Ascending aorta (tissue), 2 donors: ENCODE results near the gene LRRD1. TPM values are rescaled to one million over a fixed set of nuclear protein-coding genes. Genes with fewer than 3 reads are reported as not detected.
A peak's percentile ranks its signal among the peaks of the same experiment; 100 is the strongest.

Source experiments
- DNase-seq, 2 donors: peaks; one replicate each; pipeline ENCODE4 v3.0.0-alpha.2; 2019; ENCODE audit warnings: low spot score in 2 of 2
- H3K27ac ChIP-seq, 2 donors: fragments of 200-600 bp; sonication (generic); one replicate each; pipeline ENCODE4 v1.5.1; 2016 to 2017; ENCODE audit warnings: mild to moderate bottlenecking in 1 of 2
- H3K27me3 ChIP-seq: fragments of 200-600 bp; sonication (generic); one replicate; pipeline ENCODE4 v1.5.1; 2017
- H3K36me3 ChIP-seq, 2 donors: fragments of 200-600 bp; sonication (generic); one replicate each; pipeline ENCODE4 v1.5.1; 2016
- H3K4me1 ChIP-seq, 2 donors: fragments of 200-600 bp; sonication (generic); one replicate each; pipeline ENCODE4 v1.5.1; 2016 to 2017; ENCODE audit warnings: mild to moderate bottlenecking in 1 of 2
- H3K4me3 ChIP-seq, 2 donors: fragments of 200-600 bp; sonication (generic); one replicate each; pipeline ENCODE4 v1.5.1; 2016 to 2017; ENCODE audit warnings: mild to moderate bottlenecking in 1 of 2
- H3K9me3 ChIP-seq, 2 donors: fragments of 200-600 bp; sonication (generic); one replicate each; pipeline ENCODE4 v1.5.1; 2016
- CTCF ChIP-seq, 3 experiments: fragments of 200-600 bp in 2 of 3; fragments of 450-650 bp in 1 of 3; sonication (generic) in 2 of 3; IDR thresholded peaks; one replicate each; pipeline ENCODE4 v1.5.1; 2016 to 2019; ENCODE audit warnings: antibody characterized with exemption in 3 of 3, mild to moderate bottlenecking in 1 of 3, moderate library complexity in 1 of 3
- intact Hi-C: fragments of 100-400 bp; cut with DNase I; formaldehyde crosslinking; loops from one replicate; pipeline ENCODE4 v1.15.1; 2023
- total RNA-seq: library from RNA; depleted of rRNA; stranded (reverse); fragments of >200 nt; gene quantifications from one replicate; pipeline ENCODE4 v1.1.0, GENCODE V29; 2016

The LRRD1 gene
- total RNA-seq, result not detected

- no peaks in the 10 kb centered on the region for H3K36me3 ChIP-seq
- peaks cover 0 to 4% of the 10 kb centered on the region in 2 donors for H3K4me1 ChIP-seq
- no peaks in the 10 kb centered on the region for H3K27me3 ChIP-seq
- peak within 1 kb of the TSS; percentile 72 to 73 for H3K27ac ChIP-seq
- TF ChIP-seq CTCF (IDR thresholded peaks at IDR 0.05), result peak; percentile 80 to 98 (median 96)
- H3K9me3 ChIP-seq, result peaks cover 0 to 9% of the 10 kb centered on the region in 2 donors
- peak within 1 kb of the TSS; percentile 55 to 68 for H3K4me3 ChIP-seq
- intact Hi-C loops, result loop anchor here (2.0 kb wide), 2 partner anchors 44 to 268 kb away; partner anchors contain the start of genes CYP51A1 and GATAD1
- DNase-seq, result peak; percentile 46 to 92
Observed at GRCh38 chr7:92178928-92179924, at the start of gene LRRD1. Gene LRRD1 (minus strand): TSS chr7:92179142. CDS start chr7:92165202, 13,940 bp downstream.

DNA sequence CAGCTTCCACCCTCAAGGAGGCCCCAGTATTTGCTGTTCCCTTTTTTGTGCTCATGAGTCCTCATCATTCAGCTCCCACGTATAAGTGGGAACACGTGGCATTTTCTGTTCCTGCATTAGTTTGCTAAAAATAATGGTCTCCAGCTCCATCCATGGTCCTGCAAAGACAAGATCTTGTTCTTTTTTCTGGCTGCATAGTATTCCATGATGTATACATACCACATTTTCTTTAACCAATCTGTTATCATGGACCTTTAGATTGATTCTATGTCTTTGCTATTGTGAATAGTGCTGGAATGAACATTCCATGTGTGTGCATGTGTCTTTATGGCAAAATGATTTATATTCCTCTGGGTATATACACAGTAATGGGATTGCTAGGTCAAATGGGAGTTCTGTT is 49.8 kb upstream of the LRRD1 start:
- intact Hi-C loops, result no loop called here
- Histone ChIP-seq H3K27me3 (no peaks in the 10 kb centered on the region), H3K27ac (no peak overlapping the region), H3K9me3 (no peaks in the 10 kb centered on the region), H3K4me1 (no peaks in the 10 kb centered on the region), H3K36me3 (peaks cover 43 to 71% of the 10 kb centered on the region in 2 donors), H3K4me3 (no peak overlapping the region)
- no peak for DNase-seq
- TF ChIP-seq CTCF (IDR thresholded peaks at IDR 0.05), result no peak

GRCh38 chr7:92228100-92228499 is 49.2 kb upstream of the LRRD1 start:
- TF ChIP-seq CTCF (IDR thresholded peaks at IDR 0.05), result no peak
- Histone ChIP-seq H3K36me3 (peaks cover 38 to 67% of the 10 kb centered on the region in 2 donors), H3K4me1 (no peaks in the 10 kb centered on the region), H3K27ac (no peak overlapping the region), H3K9me3 (no peaks in the 10 kb centered on the region), H3K4me3 (no peak overlapping the region), H3K27me3 (no peaks in the 10 kb centered on the region)
- no peak for DNase-seq
- intact Hi-C loops, result no loop called here

DNA sequence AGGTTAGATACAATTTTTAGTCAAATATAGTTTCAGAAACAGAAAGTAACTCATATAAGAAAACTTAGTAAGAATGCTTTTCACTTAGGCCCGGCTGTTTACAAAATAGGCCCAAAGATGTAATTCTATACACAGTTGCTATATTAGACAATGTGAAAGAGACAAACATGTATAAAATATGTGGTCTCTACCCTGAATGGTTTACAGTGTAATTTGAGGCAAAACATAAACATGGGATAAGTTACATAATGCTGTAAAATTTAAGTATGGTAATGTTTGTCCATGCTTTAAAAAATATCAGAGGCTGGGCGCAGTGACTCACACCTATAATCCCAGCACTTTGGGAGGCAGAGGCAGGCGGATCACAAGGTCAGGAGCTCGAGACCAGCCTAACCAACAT is 48.0 kb upstream of the LRRD1 start:
- no peaks in the 10 kb centered on the region for H3K9me3 ChIP-seq
- intact Hi-C loops, result no loop called here

DNA sequence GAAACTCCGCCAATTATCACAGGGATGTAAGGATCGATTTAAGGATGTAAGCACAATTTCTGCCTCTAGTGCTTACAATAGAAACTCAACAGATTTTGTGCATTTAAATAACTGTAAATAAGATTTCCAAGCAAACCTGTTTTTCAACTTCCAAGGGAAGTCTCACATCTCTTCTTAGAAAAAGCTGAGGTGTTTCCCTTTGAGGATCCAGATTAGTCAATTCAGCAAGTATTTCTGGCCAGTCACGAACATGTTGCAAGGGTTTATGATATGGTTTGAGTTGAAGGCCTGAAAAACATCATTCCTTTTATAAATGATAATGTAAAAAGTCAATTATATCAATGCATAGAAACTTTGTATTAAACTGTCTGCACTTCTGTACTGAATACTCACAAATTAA is 42.8 kb upstream of the LRRD1 start:
- peaks cover 65 to 80% of the 10 kb centered on the region in 2 donors for H3K36me3 ChIP-seq
- no peak overlapping the region for H3K4me3 ChIP-seq
- H3K4me1 ChIP-seq, result no peaks in the 10 kb centered on the region
- no peak overlapping the region for H3K27ac ChIP-seq
- DNase-seq, result no peak
- no peaks in the 10 kb centered on the region for H3K9me3 ChIP-seq
- no peak for TF ChIP-seq CTCF (IDR thresholded peaks at IDR 0.05)
- intact Hi-C loops, result no loop called here
- H3K27me3 ChIP-seq, result no peaks in the 10 kb centered on the region

More for the DNA sequence above, 48.0 kb upstream of the LRRD1 start:
- no peaks in the 10 kb centered on the region for H3K4me1 ChIP-seq
- peaks cover 47 to 60% of the 10 kb centered on the region in 2 donors for H3K36me3 ChIP-seq
- DNase-seq, result no peak
- no peak for TF ChIP-seq CTCF (IDR thresholded peaks at IDR 0.05)
- H3K27ac ChIP-seq, result no peak overlapping the region
- no peaks in the 10 kb centered on the region for H3K27me3 ChIP-seq
- no peak overlapping the region for H3K4me3 ChIP-seq
